ENCODE results near the gene ZXDC. TPM values are rescaled to one million over a fixed set of nuclear protein-coding genes. Genes with fewer than 3 reads are reported as not detected.

Gene ZXDC
- polyA plus RNA-seq, 1 experiment = 9.5 TPM

DNA sequence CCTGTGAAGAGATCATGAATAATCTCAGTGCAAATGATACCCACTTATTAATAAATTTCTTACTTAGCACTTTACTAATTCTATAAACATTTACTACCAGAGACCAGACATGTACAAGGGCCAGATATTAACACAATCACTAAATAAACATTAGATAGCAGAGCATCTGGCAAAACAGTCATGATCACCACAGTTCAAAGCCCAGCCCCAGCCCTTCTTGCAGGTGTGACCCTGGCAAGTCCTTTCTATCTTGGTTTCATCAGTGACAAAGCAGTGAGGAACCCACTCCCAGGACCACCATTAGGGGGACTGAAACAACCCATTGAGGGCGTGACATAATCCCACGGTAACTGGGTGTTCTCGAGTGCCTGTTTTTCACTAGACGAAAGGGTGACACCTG lies 11.6 kb downstream of the ZXDC start:
- Histone ChIP-seq H3K27me3 (ENCODE audit: control insufficient read depth, insufficient read depth, low read length) (no peaks in the 10 kb centered on the region), H3K9me3 (ENCODE audit: control insufficient read depth, insufficient read depth, low read length) (no peaks in the 10 kb centered on the region; the same call in 1 of the 2 replicates), H3K4me3 (ENCODE audit: low read depth, low read length) (no peak overlapping the region), H3K27ac (ENCODE audit: low read depth, low read length) (no peak overlapping the region)
- ChIA-PET POLR2A (no interaction called here), CTCF (no interaction called here)
- no peak for TF ChIP-seq CTCF (IDR thresholded peaks at IDR 0.05; ENCODE audit: low read depth, low read length)
- DNase-seq (ENCODE audit: low read depth, low spot score) = no peak

DNA sequence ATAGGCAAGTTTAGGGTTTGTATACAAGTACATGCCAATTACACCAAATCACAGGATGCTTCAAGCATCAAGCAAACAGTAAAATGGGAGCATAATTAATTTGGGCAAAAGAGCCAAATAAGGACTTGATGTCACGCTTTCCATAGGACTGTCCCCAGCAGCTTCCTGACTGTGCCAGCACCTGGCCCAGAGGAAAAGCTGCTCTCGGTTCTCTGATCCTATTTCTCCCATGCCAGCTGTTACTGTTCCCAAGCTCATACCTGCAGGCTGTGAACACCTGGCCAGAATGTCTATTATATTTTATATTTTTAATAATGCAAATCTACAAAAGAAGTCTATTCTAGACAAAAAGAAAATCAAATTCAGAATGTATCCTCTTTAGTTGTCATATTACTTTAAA lies 12.2 kb downstream of the ZXDC start:
- DNase-seq (ENCODE audit: low read depth, low spot score) = no peak
- H3K9me3 ChIP-seq (ENCODE audit: control insufficient read depth, insufficient read depth, low read length) = no peaks in the 10 kb centered on the region
- H3K4me3 ChIP-seq (ENCODE audit: low read depth, low read length) = no peak overlapping the region
- H3K27ac ChIP-seq (ENCODE audit: low read depth, low read length) = no peak overlapping the region
- POLR2A ChIA-PET = no interaction called here
- no peaks in the 10 kb centered on the region for H3K27me3 ChIP-seq (ENCODE audit: control insufficient read depth, insufficient read depth, low read length)
- TF ChIP-seq CTCF (IDR thresholded peaks at IDR 0.05; ENCODE audit: low read depth, low read length) = no peak
- CTCF ChIA-PET = no interaction called here

DNA sequence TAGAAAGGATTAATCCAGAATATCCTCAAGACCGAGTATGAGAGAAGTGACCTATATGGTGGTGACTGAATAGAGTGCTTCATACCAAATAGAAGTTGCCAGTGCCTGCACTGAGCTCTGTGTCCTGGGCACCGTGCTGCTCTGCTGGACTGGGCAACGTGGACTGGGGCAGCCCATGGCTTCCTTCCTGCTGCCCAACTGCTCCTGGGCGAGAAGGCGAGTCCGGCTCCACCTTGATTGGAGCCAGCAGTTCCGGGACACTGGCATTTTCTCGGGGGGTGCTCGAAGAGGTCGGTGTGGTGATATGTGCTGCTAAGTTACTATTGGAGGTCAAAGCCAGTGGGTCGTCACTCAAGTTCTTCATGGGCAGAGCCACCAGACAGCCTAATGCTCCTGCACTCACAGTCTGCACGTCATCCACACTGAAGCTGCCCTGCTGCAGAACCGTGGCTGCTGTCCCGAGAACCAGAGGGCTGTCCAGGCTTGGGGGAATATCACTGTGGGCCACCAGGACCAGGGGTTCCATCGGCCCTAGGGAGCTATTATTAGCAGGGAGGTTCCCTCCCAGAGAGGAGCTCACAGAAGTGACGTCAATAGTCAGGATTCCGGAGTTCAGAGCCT lies 14.1 kb downstream of the ZXDC start:
- TF ChIP-seq CTCF (IDR thresholded peaks at IDR 0.05; ENCODE audit: low read depth, low read length) = no peak
- DNase-seq (ENCODE audit: low read depth, low spot score) = no peak
- no peaks in the 10 kb centered on the region for H3K27me3 ChIP-seq (ENCODE audit: control insufficient read depth, insufficient read depth, low read length)
- POLR2A ChIA-PET = no interaction called here
- CTCF ChIA-PET = interaction anchor here (0.6 kb wide), 1 partner anchor 327 kb away, joined by 3 read pairs; no protein-coding TSS in a partner anchor
- H3K4me3 ChIP-seq (ENCODE audit: low read depth, low read length) = no peak overlapping the region
- H3K27ac ChIP-seq (ENCODE audit: low read depth, low read length) = no peak overlapping the region
- H3K9me3 ChIP-seq (ENCODE audit: control insufficient read depth, insufficient read depth, low read length) = no peaks in the 10 kb centered on the region

- Histone ChIP-seq H3K9me3 (ENCODE audit: control insufficient read depth, insufficient read depth, low read length) (no peaks in the 10 kb centered on the region), H3K4me3 (ENCODE audit: low read depth, low read length) (no peak overlapping the region), H3K27me3 (ENCODE audit: control insufficient read depth, insufficient read depth, low read length) (no peaks in the 10 kb centered on the region), H3K27ac (ENCODE audit: low read depth, low read length) (no peak overlapping the region)
- no peak for TF ChIP-seq CTCF (IDR thresholded peaks at IDR 0.05; ENCODE audit: low read depth, low read length)
- POLR2A ChIA-PET = no interaction called here
- no peak for DNase-seq (ENCODE audit: low read depth, low spot score)
- CTCF ChIA-PET = no interaction called here
Measured at GRCh38 chr3:126460381-126460780, 15.3 kb downstream of the ZXDC start.

GRCh38 chr3:126459763-126460127 lies 15.9 kb downstream of the ZXDC start:
- POLR2A ChIA-PET = no interaction called here
- CTCF ChIA-PET = interaction anchor here (1.0 kb wide), 1 partner anchor 12 kb away, joined by 3 read pairs; no protein-coding TSS in a partner anchor

More at GRCh38 chr3:126459763-126460127, 15.9 kb downstream of the ZXDC start:
- no peak for DNase-seq (ENCODE audit: low read depth, low spot score)
- no peak for TF ChIP-seq CTCF (IDR thresholded peaks at IDR 0.05; ENCODE audit: low read depth, low read length)
- Histone ChIP-seq H3K27ac (ENCODE audit: low read depth, low read length) (no peak overlapping the region), H3K9me3 (ENCODE audit: control insufficient read depth, insufficient read depth, low read length) (no peaks in the 10 kb centered on the region), H3K4me3 (ENCODE audit: low read depth, low read length) (no peak overlapping the region), H3K27me3 (ENCODE audit: control insufficient read depth, insufficient read depth, low read length) (no peaks in the 10 kb centered on the region)

Data from AG04450 (cell line).